Liver (tissue), 9 donors: ENCODE data around the gene MYO9B. TPM values are rescaled to one million over a fixed set of nuclear protein-coding genes. Genes with fewer than 3 reads are reported as not detected.

Source experiments
- DNase-seq: peaks from one replicate; pipeline ENCODE4 v3.0.0-alpha.2; 2017; ENCODE audit warnings: low spot score
- H3K27ac ChIP-seq, 2 donors: one replicate each; pipeline ENCODE4 v1.7.0; 2013; ENCODE audit warnings: inconsistent platforms in 2 of 2, low read length in 2 of 2, control low read depth in 1 of 2, low read depth in 1 of 2, mild to moderate bottlenecking in 1 of 2
- H3K27me3 ChIP-seq, 4 donors: one replicate each; pipeline versions ENCODE4 v1.6.1 to v1.7.0; 2013; ENCODE audit warnings: low read length in 3 of 4, inconsistent platforms in 1 of 4, mild to moderate bottlenecking in 1 of 4, moderate library complexity in 1 of 4; ENCODE audit not compliant: control insufficient read depth in 4 of 4, insufficient read depth in 4 of 4
- H3K36me3 ChIP-seq, 4 donors: one replicate each; pipeline versions ENCODE4 v1.6.1 to v1.7.0; 2013; ENCODE audit warnings: low read length in 3 of 4, mild to moderate bottlenecking in 3 of 4, low read depth in 1 of 4, moderate library complexity in 1 of 4; ENCODE audit not compliant: control insufficient read depth in 4 of 4, insufficient read depth in 3 of 4
- H3K4me1 ChIP-seq, 4 donors: one replicate each; pipeline versions ENCODE4 v1.6.1 to v1.7.0; 2013; ENCODE audit warnings: low read length in 3 of 4, mild to moderate bottlenecking in 3 of 4, moderate library complexity in 1 of 4; ENCODE audit not compliant: control insufficient read depth in 4 of 4, insufficient read depth in 4 of 4
- H3K4me3 ChIP-seq, 3 donors: one replicate each; pipeline versions ENCODE4 v1.6.1 to v1.7.0; 2013; ENCODE audit warnings: low read length in 3 of 3, control low read depth in 1 of 3, low read depth in 1 of 3, mild to moderate bottlenecking in 1 of 3
- H3K9ac ChIP-seq, 2 donors: one replicate each; pipeline ENCODE4 v1.7.0; 2013; ENCODE audit warnings: low read length in 2 of 2, mild to moderate bottlenecking in 2 of 2, moderate library complexity in 2 of 2, control low read depth in 1 of 2, low read depth in 1 of 2
- H3K9me3 ChIP-seq, 4 donors: one replicate each; pipeline versions ENCODE4 v1.6.1 to v1.7.0; 2013; ENCODE audit warnings: low read length in 3 of 4; ENCODE audit not compliant: control insufficient read depth in 4 of 4
- ATF3 ChIP-seq: IDR thresholded peaks from 2 replicates; pipeline ENCODE4 v1.6.1; 2016; ENCODE audit warnings: antibody characterized with exemption
- CTCF ChIP-seq: fragments of 150-350 bp; IDR thresholded peaks from 2 replicates; pipeline ENCODE4 v1.5.1; 2017; ENCODE audit warnings: improper control_type of control experiment, low read depth, low read length; ENCODE audit not compliant: missing input control
- EGR1 ChIP-seq, 2 donors: IDR thresholded peaks; 2 replicates each; pipeline ENCODE4 v1.6.1; 2016 to 2018; ENCODE audit warnings: antibody characterized with exemption in 2 of 2, low read depth in 2 of 2
- FOXA1 ChIP-seq: IDR thresholded peaks from 2 replicates; pipeline ENCODE4 v1.6.1; 2016; ENCODE audit warnings: antibody characterized with exemption
- GABPA ChIP-seq, 2 donors: IDR thresholded peaks in 1 of 2; conservative IDR thresholded peaks in 1 of 2; 2 replicates each; pipeline ENCODE4 v1.6.1; 2016; ENCODE audit warnings: antibody characterized with exemption in 2 of 2, mild to moderate bottlenecking in 1 of 2, moderate library complexity in 1 of 2
- HNF4A ChIP-seq, 2 donors: conservative IDR thresholded peaks; 2 replicates each; pipeline ENCODE4 v1.6.1; 2016; ENCODE audit warnings: antibody characterized with exemption in 2 of 2, mild to moderate bottlenecking in 2 of 2
- HNF4G ChIP-seq: IDR thresholded peaks from 2 replicates; pipeline ENCODE4 v1.6.1; 2016; ENCODE audit warnings: antibody characterized with exemption
- NR2F2 ChIP-seq: IDR thresholded peaks from 2 replicates; pipeline ENCODE4 v1.6.1; 2016; ENCODE audit warnings: antibody characterized with exemption
- RAD21 ChIP-seq, 2 donors: IDR thresholded peaks; 2 replicates each; pipeline ENCODE4 v1.6.1; 2016; ENCODE audit warnings: antibody characterized with exemption in 2 of 2, mild to moderate bottlenecking in 2 of 2
- RXRA ChIP-seq, 2 donors: IDR thresholded peaks; 2 replicates each; pipeline ENCODE4 v1.6.1; 2017 to 2018; ENCODE audit warnings: antibody characterized with exemption in 2 of 2, mild to moderate bottlenecking in 1 of 2
- SP1 ChIP-seq: IDR thresholded peaks from 2 replicates; pipeline ENCODE4 v1.6.1; 2018; ENCODE audit warnings: antibody characterized with exemption, mild to moderate bottlenecking
- TAF1 ChIP-seq: conservative IDR thresholded peaks from 2 replicates; pipeline ENCODE4 v1.6.1; 2016; ENCODE audit warnings: antibody characterized with exemption, mild to moderate bottlenecking
- YY1 ChIP-seq: IDR thresholded peaks from 2 replicates; pipeline ENCODE4 v1.6.1; 2016; ENCODE audit warnings: antibody characterized with exemption, mild to moderate bottlenecking
- ZBTB33 ChIP-seq: IDR thresholded peaks from 2 replicates; pipeline ENCODE4 v1.6.1; 2016; ENCODE audit warnings: antibody characterized with exemption
- WGBS: extraction: QIAGEN DNeasy Blood & Tissue Kit; methylation state at CpG from one replicate; pipeline ENCODE4 v1.1.7; 2013; 5-methylcytosine and 5-hydroxymethylcytosine counted together
- polyA plus RNA-seq, 2 donors: library from polyadenylated mRNA; stranded (reverse) in 1 of 2; unstranded in 1 of 2; fragments of 200-250 nt in 1 of 2; fragments of >200 nt in 1 of 2; fragmentation: Nextera tagmentation in 1 of 2; extraction: Ambion mirVana in 1 of 2; gene quantifications; one replicate each; pipeline versions ENCODE4 v1.2.1 to v1.2.3, GENCODE V29; 2013 to 2015
- total RNA-seq, 2 donors: library from RNA; depleted of rRNA; stranded (reverse); fragments of >200 nt; gene quantifications; one replicate each; pipeline ENCODE4 v1.2.3, GENCODE V29; 2014
- donor health status: healthy.
- donor health status: healthy.
- donor health status: healthy.
- donor health status: healthy.
- donor health status: healthy.

MYO9B gene
- total and polyA plus RNA-seq, 4 donors, result 9.1 to 32.5 (median 21.0) TPM

- TF ChIP-seq EGR1 (IDR thresholded peaks at IDR 0.05; ENCODE audit: low read depth in 2 of 2) (no peak), NR2F2 (no peak), FOXA1 (no peak), ZBTB33 (no peak), HNF4A (conservative IDR thresholded peaks at IDR 0.05) (no peak)
Observed at GRCh38 chr19:17155251-17155650, 79.7 kb downstream of the MYO9B start (continued).

GRCh38 chr19:17156296-17156946 is 80.8 kb downstream of the MYO9B start:
- Histone ChIP-seq H3K9me3 (no peaks in the 10 kb centered on the region), H3K27ac (no peak overlapping the region), H3K4me1 (peaks cover 0 to 8% (median 2%) of the 10 kb centered on the region in 4 donors), H3K36me3 (peaks cover 14 to 34% (median 21%) of the 10 kb centered on the region in 4 donors), H3K4me3 (no peak overlapping the region), H3K9ac (no peak overlapping the region), H3K27me3 (no peaks in the 10 kb centered on the region)
- TF ChIP-seq GABPA (IDR thresholded peaks at IDR 0.05 in 1 of 2, conservative IDR thresholded peaks at IDR 0.05 in 1 of 2) (no peak), SP1 (no peak), YY1 (no peak), ZBTB33 (no peak), HNF4A (conservative IDR thresholded peaks at IDR 0.05) (no peak), NR2F2 (no peak), CTCF (no peak), FOXA1 (no peak), RAD21 (IDR thresholded peaks at IDR 0.05) (no peak), HNF4G (no peak), ATF3 (no peak), RXRA (IDR thresholded peaks at IDR 0.05) (no peak)
- no peak for DNase-seq
- WGBS, result 96% methylated on average over 11 of the region's 11 CpGs

GRCh38 chr19:17156947-17157302 is 81.3 kb downstream of the MYO9B start:
- no peak for TF ChIP-seq GABPA (IDR thresholded peaks at IDR 0.05 in 1 of 2, conservative IDR thresholded peaks at IDR 0.05 in 1 of 2)
- TF ChIP-seq TAF1, result no peak
- TF ChIP-seq FOXA1, result no peak
- Histone ChIP-seq H3K4me1 (peaks cover 0 to 8% (median 2%) of the 10 kb centered on the region in 4 donors), H3K4me3 (no peak overlapping the region), H3K27me3 (no peaks in the 10 kb centered on the region), H3K9me3 (no peaks in the 10 kb centered on the region), H3K36me3 (peaks cover 11 to 34% (median 20%) of the 10 kb centered on the region in 4 donors), H3K27ac (no peak overlapping the region), H3K9ac (no peak overlapping the region)
- DNase-seq, result no peak
- WGBS, result 91% methylated on average over 12 of the region's 12 CpGs
